ENCODE data around the gene DIS3L2.

GRCh38 chr2:232376713-232377112 lies 415.2 kb downstream of the DIS3L2 start:
- TF ChIP-seq POLR2AphosphoS5 (IDR thresholded peaks at IDR 0.05) (no peak), EP300 (IDR thresholded peaks at IDR 0.05) (no peak)
- TF ChIP-seq, protein P1, sequence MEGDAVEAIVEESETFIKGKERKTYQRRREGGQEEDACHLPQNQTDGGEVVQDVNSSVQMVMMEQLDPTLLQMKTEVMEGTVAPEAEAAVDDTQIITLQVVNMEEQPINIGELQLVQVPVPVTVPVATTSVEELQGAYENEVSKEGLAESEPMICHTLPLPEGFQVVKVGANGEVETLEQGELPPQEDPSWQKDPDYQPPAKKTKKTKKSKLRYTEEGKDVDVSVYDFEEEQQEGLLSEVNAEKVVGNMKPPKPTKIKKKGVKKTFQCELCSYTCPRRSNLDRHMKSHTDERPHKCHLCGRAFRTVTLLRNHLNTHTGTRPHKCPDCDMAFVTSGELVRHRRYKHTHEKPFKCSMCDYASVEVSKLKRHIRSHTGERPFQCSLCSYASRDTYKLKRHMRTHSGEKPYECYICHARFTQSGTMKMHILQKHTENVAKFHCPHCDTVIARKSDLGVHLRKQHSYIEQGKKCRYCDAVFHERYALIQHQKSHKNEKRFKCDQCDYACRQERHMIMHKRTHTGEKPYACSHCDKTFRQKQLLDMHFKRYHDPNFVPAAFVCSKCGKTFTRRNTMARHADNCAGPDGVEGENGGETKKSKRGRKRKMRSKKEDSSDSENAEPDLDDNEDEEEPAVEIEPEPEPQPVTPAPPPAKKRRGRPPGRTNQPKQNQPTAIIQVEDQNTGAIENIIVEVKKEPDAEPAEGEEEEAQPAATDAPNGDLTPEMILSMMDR (IDR thresholded peaks at IDR 0.05): no peak
